Fibroblast of gingiva (primary cell): ENCODE results near the gene CPE.
"Not testable (repeated sequence)": the region's sequence is repeated elsewhere in the genome, so short reads cannot be mapped to it uniquely, and the experiment has no call there.

Source experiments
- DNase-seq: peaks from one replicate; pipeline ENCODE4 v3.0.0-alpha.2; 2011; ENCODE audit warnings: low read depth

The CPE gene

GRCh38 chr4:165378745-165379677 lies at the start of gene CPE:
Gene CPE (plus strand): TSS chr4:165379008. CDS start chr4:165379222, 214 bp downstream.
- DNase-seq: peak; percentile 64

- DNase-seq: no peak
These were observed 48.7 kb upstream of the CPE start for GRCh38 chr4:165330071-165330470.

GRCh38 chr4:165330666-165331065 lies 48.1 kb upstream of the CPE start:
- DNase-seq: no peak

- no peak for DNase-seq
These were observed 47.4 kb upstream of the CPE start for GRCh38 chr4:165331359-165331758.

- no peak for DNase-seq
These were observed 47.0 kb upstream of the CPE start for GRCh38 chr4:165331823-165332222.

GRCh38 chr4:165332502-165332901 lies 46.3 kb upstream of the CPE start:
- no peak for DNase-seq

GRCh38 chr4:165335163-165335703 lies 43.6 kb upstream of the CPE start:
- DNase-seq: no peak

- DNase-seq: no peak
These were observed 42.1 kb upstream of the CPE start for GRCh38 chr4:165336743-165337142.

GRCh38 chr4:165342340-165342739 lies 36.5 kb upstream of the CPE start:
- not testable (repeated sequence) for DNase-seq

- DNase-seq: no peak
These were observed 35.2 kb upstream of the CPE start for GRCh38 chr4:165343353-165344191.

GRCh38 chr4:165345666-165346417 lies 33.0 kb upstream of the CPE start:
- peak; percentile 53 for DNase-seq

- DNase-seq: no peak
These were observed 30.9 kb upstream of the CPE start for GRCh38 chr4:165347647-165348569.

GRCh38 chr4:165351359-165352130 lies 27.3 kb upstream of the CPE start:
- no peak for DNase-seq

- DNase-seq: peak; percentile 37
These were observed 22.9 kb upstream of the CPE start for GRCh38 chr4:165355900-165356300.

- peak; percentile 37 for DNase-seq
These were observed 19.3 kb upstream of the CPE start for GRCh38 chr4:165359506-165359905.

GRCh38 chr4:165360041-165360695 lies 18.6 kb upstream of the CPE start:
- peak; percentile 13 for DNase-seq

- no peak for DNase-seq
These were observed 17.7 kb upstream of the CPE start for GRCh38 chr4:165360985-165361670.

GRCh38 chr4:165361810-165362209 lies 17.0 kb upstream of the CPE start:
- DNase-seq: no peak
